Astrocyte of the hippocampus (primary cell): ENCODE measurements around the gene ADAMTS5.

Experiments used
- DNase-seq: peaks from one replicate; pipeline ENCODE4 v3.0.0; 2011; ENCODE audit warnings: low read depth, low spot score

ADAMTS5 gene

DNA sequence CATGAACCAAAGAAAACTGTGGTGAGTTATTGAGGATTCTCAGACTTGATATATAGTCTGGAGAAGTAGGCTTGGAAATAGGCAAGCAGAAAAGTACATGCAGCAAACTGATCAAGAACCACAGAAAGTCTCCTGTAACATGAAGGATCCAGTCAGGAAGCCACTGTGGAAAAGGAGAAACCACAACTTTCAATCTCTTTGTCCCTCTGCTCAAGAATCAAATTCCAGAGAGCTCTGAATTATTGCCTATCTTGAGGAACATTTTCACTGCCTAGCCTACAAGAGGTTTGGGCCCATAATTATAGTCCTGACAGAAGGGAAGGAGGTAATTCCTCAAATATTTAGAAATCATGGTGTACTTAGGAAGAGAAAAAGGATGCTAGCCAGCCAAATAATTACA lies 78.6 kb downstream of the ADAMTS5 start:
- peak; percentile 14 for DNase-seq

- peak; percentile 6 for DNase-seq
These were observed 79.6 kb downstream of the ADAMTS5 start for GRCh38 chr21:26887251-26887650.

GRCh38 chr21:26884436-26884835 lies 82.5 kb downstream of the ADAMTS5 start:
- DNase-seq, result no peak

DNA sequence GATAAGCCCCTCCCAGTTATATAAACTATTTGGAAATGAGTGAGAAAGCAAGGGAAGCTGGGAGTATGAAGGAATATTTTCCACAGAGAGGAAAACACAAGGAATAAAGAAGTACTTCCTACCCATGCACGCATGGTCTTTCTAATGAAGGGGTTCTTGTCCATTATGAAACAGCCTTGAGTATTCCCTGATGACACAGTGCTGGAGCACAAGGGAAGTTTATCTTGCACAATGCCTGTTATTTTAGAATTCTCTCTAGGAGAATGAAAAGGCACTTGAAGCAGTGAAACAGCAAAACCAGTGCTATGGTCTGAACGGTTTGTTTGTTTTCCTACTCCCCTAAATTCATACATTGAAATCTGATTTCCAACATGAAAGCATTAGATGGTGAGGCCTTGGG lies 83.1 kb downstream of the ADAMTS5 start:
- no peak for DNase-seq

GRCh38 chr21:26881504-26882228 lies 85.2 kb downstream of the ADAMTS5 start:
- peak; percentile 36 for DNase-seq

DNA sequence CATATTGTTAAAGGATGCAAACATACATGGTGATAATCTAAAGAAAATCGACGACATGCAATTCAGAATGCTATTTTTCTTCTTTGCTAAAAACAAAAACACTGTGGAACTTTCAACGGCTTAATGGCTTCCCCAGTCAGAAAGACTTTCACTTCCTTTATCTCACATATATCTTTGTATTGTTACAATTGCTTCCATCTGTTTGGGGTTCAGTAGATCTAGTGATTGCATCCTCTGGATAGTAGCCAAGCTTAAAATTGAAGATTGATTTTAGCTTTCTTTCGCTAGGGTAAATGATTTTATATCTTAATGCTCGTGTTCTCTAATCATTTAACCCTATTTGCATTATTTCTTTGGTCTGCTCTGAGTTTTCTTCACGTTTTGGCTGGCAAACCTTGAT lies 89.9 kb downstream of the ADAMTS5 start:
- no peak for DNase-seq

DNA sequence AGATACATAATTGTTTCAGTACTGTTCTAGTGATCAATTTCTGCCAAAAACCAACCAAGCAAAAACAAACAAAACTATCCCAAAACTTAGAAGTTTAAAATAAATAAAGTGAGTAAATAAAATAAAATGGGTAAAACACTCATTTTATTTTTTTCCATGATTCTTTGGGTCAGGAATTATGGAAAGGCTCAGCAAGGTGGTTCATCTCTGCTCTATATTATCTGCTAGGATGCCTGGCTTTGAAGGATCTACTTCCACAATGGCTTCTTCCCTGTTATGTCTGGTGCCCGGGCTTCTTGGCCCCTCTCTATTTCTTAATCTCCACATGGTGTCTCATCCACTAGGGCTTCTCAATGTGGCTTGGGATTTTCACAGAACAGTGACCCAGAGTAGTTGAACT lies 92.5 kb downstream of the ADAMTS5 start:
- no peak for DNase-seq
